GM12873 (cell line): ENCODE results near the gene ALX1.

Experiments used
- TF ChIP-seq, protein P1 (sequence below): IDR thresholded peaks from 2 replicates; pipeline ENCODE4 v1.5.1; 2012; ENCODE audit warnings: low read depth, mild to moderate bottlenecking, moderate library complexity, low read length, control low read depth; ENCODE audit not compliant: insufficient read depth; ENCODE audit errors: missing control alignments

The ALX1 gene

DNA sequence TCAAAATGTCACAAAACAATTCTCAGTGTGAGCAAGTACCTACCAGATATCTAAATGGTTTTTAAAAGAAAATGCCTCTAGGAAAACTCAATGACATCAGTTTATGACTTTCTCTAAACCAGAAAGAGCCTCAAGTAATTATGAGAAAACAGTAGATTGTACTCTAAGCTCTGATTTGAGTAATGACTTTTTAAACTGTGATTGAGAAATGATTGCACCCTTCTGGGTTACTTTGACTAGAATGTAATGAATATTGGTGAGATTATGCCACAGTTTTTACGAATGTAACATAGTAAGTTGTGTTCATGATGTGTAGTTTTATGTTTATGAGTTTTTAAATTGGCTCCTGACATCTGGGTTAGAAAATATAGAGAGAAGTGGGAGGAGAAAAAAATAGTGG, 68.8 kb downstream of the ALX1 start:
- TF ChIP-seq, protein P1, sequence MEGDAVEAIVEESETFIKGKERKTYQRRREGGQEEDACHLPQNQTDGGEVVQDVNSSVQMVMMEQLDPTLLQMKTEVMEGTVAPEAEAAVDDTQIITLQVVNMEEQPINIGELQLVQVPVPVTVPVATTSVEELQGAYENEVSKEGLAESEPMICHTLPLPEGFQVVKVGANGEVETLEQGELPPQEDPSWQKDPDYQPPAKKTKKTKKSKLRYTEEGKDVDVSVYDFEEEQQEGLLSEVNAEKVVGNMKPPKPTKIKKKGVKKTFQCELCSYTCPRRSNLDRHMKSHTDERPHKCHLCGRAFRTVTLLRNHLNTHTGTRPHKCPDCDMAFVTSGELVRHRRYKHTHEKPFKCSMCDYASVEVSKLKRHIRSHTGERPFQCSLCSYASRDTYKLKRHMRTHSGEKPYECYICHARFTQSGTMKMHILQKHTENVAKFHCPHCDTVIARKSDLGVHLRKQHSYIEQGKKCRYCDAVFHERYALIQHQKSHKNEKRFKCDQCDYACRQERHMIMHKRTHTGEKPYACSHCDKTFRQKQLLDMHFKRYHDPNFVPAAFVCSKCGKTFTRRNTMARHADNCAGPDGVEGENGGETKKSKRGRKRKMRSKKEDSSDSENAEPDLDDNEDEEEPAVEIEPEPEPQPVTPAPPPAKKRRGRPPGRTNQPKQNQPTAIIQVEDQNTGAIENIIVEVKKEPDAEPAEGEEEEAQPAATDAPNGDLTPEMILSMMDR: no peak

DNA sequence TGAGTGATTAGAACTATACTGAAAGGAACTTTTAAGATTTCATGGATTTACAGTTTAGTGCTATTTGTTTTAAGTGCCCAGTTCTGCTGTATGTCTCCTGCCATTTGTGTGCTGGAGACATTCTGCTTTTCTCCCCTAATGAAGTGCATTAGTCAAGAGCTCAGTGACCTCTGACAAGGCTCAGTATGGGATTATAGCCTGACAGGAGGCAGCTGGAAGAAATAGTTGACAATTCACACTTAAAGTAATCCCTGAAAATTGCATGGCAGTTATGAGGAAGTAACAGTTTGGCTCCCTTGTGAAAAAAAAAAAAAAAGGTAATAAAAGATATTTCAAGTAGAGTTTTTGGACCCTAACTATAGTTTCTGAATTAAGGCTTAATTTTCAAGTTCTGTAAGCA, 70.3 kb downstream of the ALX1 start:
- TF ChIP-seq, protein P1: no peak
